Prostate gland (tissue), 2 donors: ENCODE data around the gene PKMYT1. TPM values are rescaled to one million over a fixed set of nuclear protein-coding genes. Genes with fewer than 3 reads are reported as not detected.

Experiments used
- DNase-seq: peaks from one replicate; pipeline ENCODE4 v3.0.0-alpha.2; 2019; ENCODE audit warnings: low spot score
- H3K27ac ChIP-seq, 2 donors: fragments of 200-600 bp; sonication (generic); 2 replicates each; pipeline ENCODE4 v1.5.1; 2017 to 2019
- H3K27me3 ChIP-seq: fragments of 200-600 bp; sonication (generic); replicated peaks from 2 replicates; pipeline ENCODE4 v1.5.1; 2019; ENCODE audit not compliant: insufficient read depth
- H3K36me3 ChIP-seq, 2 donors: fragments of 200-600 bp; sonication (generic); 1 replicate in 1 of 2; 2 replicates in 1 of 2; pipeline versions ENCODE4 v1.5.1 to v1.8.1; 2017 to 2019
- H3K4me1 ChIP-seq: fragments of 200-600 bp; sonication (generic); replicated peaks from 2 replicates; pipeline ENCODE4 v1.5.1; 2019
- H3K4me3 ChIP-seq, 2 donors: fragments of 200-600 bp; sonication (generic); 2 replicates each; pipeline ENCODE4 v1.5.1; 2017 to 2019
- H3K9me3 ChIP-seq: fragments of 200-600 bp; sonication (generic); 2 replicates; pipeline ENCODE4 v1.5.1; 2017
- CTCF ChIP-seq, 4 experiments: fragments of 200-600 bp in 2 of 4; fragments of 450-650 bp in 2 of 4; sonication (generic) in 2 of 4; IDR thresholded peaks; 1 replicate in 3 of 4; 2 replicates in 1 of 4; pipeline ENCODE4 v1.5.1; 2016 to 2019; ENCODE audit warnings: antibody characterized with exemption in 4 of 4, mild to moderate bottlenecking in 2 of 4, moderate library complexity in 2 of 4
- POLR2A ChIP-seq: fragments of 450-650 bp; IDR thresholded peaks from one replicate; pipeline ENCODE4 v1.6.1; 2016; ENCODE audit warnings: antibody characterized with exemption, mild to moderate bottlenecking
- POLR2AphosphoS5 ChIP-seq: sonication (generic); formaldehyde crosslinking; IDR thresholded peaks from one replicate; pipeline ENCODE4 v1.6.1; 2017; ENCODE audit warnings: antibody characterized with exemption
- WGBS: methylation state at CpG from one replicate; pipeline ENCODE4 v1.1.5; 2018; 5-methylcytosine and 5-hydroxymethylcytosine counted together
- intact Hi-C: fragments of 100-400 bp; cut with DNase I; formaldehyde crosslinking; loops from one replicate; pipeline ENCODE4 v1.14.2; 2022
- total RNA-seq, 2 donors: library from RNA; depleted of rRNA; stranded (reverse); fragments of >200 nt; gene quantifications; one replicate each; pipeline ENCODE4 v1.1.0, GENCODE V29; 2016

The PKMYT1 gene
- 10 to 100 TPM in 1 of 2 donors, 1 to 10 TPM in 1; 4.1 to 25.5 TPM for total RNA-seq

GRCh38 chr16:2980227-2981176, at the start of gene PKMYT1:
Gene PKMYT1, minus strand, starts transcription at chr16:2980446. Its CDS starts 789 bp downstream, at chr16:2979657.
- Histone ChIP-seq H3K36me3 (no peaks in the 10 kb centered on the region), H3K9me3 (no peaks in the 10 kb centered on the region), H3K4me1 (peaks cover 11% of the 10 kb centered on the region), H3K27me3 (no peaks in the 10 kb centered on the region), H3K27ac (peak within 1 kb of the TSS; percentile 86 to 89), H3K4me3 (peak within 1 kb of the TSS; percentile 59 to 69)
- TF ChIP-seq POLR2AphosphoS5, result peak; percentile 81
- TF ChIP-seq CTCF (IDR thresholded peaks at IDR 0.05), result peak in 2 of 4 experiments; percentile 14 to 19
- TF ChIP-seq POLR2A, result peak; percentile 89
- WGBS, result 10% methylated on average over 59 of the region's 91 CpGs
- intact Hi-C loops, result no loop called here
- DNase-seq, result peak; percentile 85

GRCh38 chr16:3029491-3030221, 49.4 kb upstream of the PKMYT1 start:
- DNase-seq, result no peak
- TF ChIP-seq CTCF (IDR thresholded peaks at IDR 0.05) (no peak), POLR2AphosphoS5 (no peak), POLR2A (no peak)
- H3K4me1 ChIP-seq, result peaks cover 9% of the 10 kb centered on the region
- H3K4me3 ChIP-seq, result no peak overlapping the region
- 11% methylated on average over 56 of the region's 59 CpGs for WGBS
- intact Hi-C loops, result no loop called here
- no peak overlapping the region for H3K27ac ChIP-seq
- no peaks in the 10 kb centered on the region for H3K9me3 ChIP-seq
- no peaks in the 10 kb centered on the region for H3K27me3 ChIP-seq
- no peaks in the 10 kb centered on the region for H3K36me3 ChIP-seq

GRCh38 chr16:3028716-3029319, 48.6 kb upstream of the PKMYT1 start:
- no peak for DNase-seq
- peaks cover 9% of the 10 kb centered on the region for H3K4me1 ChIP-seq
- no peak overlapping the region for H3K4me3 ChIP-seq
- H3K9me3 ChIP-seq, result no peaks in the 10 kb centered on the region
- TF ChIP-seq POLR2AphosphoS5, result no peak
- no peak for TF ChIP-seq CTCF (IDR thresholded peaks at IDR 0.05)
- no peak for TF ChIP-seq POLR2A
- H3K27ac ChIP-seq, result no peak overlapping the region
- no peaks in the 10 kb centered on the region for H3K27me3 ChIP-seq
- no peaks in the 10 kb centered on the region for H3K36me3 ChIP-seq
- 27% methylated on average over 15 of the region's 15 CpGs for WGBS
- intact Hi-C loops, result no loop called here

GRCh38 chr16:3027983-3028715, 47.9 kb upstream of the PKMYT1 start:
- Histone ChIP-seq H3K4me3 (no peak overlapping the region), H3K9me3 (no peaks in the 10 kb centered on the region), H3K4me1 (peaks cover 12% of the 10 kb centered on the region), H3K36me3 (no peaks in the 10 kb centered on the region), H3K27me3 (no peaks in the 10 kb centered on the region), H3K27ac (peak overlapping the region; percentile 12 to 28)
- 16% methylated on average over 45 of the region's 58 CpGs for WGBS
- intact Hi-C loops, result no loop called here
- peak; percentile 85 for DNase-seq
- TF ChIP-seq CTCF (IDR thresholded peaks at IDR 0.05), result peak; percentile 74 to 89 (median 88)
- peak; percentile 52 for TF ChIP-seq POLR2A
- TF ChIP-seq POLR2AphosphoS5, result peak; percentile 75
